RCC 7860 (cell line): Measurements from ENCODE around the gene UBXN10.

Experiments
- DNase-seq: peaks from one replicate; pipeline ENCODE4 v3.0.0-alpha.2; 2015; ENCODE audit warnings: low spot score
- FAIRE-seq: peaks from 2 replicates; lab custom pipeline; 2012; peaks lifted over from hg19 to GRCh38; lab: Jason Lieb, UNC

UBXN10 gene

GRCh38 chr1:20150969-20151368 lies 34.9 kb upstream of the UBXN10 start:
- DNase-seq (no peak), FAIRE-seq (no peak)

GRCh38 chr1:20151906-20152598 lies 33.8 kb upstream of the UBXN10 start:
- DNase-seq, result peak; percentile 46
- no peak for FAIRE-seq

DNA sequence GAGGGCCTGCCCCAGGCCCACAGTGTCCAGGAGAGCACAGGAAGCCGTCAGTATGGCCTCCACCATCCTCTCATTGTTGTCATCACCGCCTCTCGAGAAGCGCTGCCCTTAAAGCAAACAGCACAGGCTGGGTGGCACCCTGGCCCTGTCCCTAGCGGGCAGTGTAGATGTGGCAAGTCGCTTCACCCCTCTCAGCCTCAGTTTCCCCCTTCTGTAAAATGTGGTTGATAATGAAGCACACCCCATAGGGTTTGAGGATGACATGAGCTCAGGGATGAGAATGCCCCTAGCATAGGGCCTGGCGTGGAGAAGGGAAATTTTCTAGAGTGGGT lies 33.3 kb upstream of the UBXN10 start:
- no peak for FAIRE-seq
- no peak for DNase-seq

- DNase-seq (no peak), FAIRE-seq (no peak)
Measured at GRCh38 chr1:20153000-20153418, 32.9 kb upstream of the UBXN10 start.

DNA sequence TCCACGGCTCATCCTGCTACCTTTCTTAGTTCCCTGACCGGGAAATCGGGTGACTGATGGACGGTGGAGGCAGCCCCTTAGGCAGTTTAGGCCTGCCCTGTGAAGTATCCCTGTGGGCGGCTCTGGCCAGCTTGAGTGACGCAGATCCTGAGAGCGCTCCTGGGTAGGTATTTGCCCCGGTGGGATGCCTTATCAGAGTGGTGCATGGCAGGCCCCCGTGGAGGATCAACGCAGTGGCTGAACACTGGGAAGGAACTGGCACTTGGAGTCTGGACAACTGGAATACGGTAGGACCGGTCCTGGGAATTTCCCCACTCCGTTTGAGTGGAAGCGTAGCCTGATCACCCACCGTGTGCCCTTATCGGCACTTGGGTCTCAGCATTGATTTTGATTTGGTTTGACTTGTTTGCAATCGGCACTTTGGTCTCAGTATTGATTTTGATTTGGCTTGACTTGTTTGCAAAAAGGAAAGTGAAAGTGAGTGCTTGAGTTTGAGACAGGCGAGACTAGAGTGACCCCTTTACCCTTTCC lies 31.5 kb upstream of the UBXN10 start:
- no peak for DNase-seq
- no peak for FAIRE-seq

- DNase-seq, result no peak
- FAIRE-seq, result no peak
Measured at GRCh38 chr1:20158358-20159070, 27.4 kb upstream of the UBXN10 start.

- DNase-seq, result no peak
Measured at GRCh38 chr1:20160034-20160433, 25.9 kb upstream of the UBXN10 start.

DNA sequence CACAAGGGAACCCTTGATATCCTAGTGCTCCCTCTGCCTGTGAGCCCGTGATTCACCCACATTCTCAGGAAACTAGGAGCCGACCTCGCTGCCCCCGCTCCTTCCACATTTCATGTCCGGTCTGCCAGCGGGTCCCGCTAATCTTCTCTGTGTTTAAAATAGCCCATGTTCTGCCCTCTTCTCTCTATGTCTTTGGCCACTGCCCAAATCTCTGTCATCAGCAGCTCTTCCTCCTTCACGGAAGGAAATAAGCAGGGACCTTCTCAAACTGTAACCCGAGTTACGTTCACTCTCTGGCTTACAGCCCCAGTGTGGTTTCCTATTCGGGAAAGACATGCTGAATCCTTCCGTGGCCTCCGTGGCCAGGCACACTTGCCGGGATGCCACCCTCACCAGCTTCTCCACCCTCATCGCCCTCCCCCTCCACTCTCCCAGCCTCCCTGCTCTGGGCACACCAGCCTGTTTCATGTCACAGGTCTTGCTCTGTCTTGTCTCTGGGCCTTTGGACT lies 21.1 kb upstream of the UBXN10 start:
- FAIRE-seq (no peak), DNase-seq (no peak)

More at GRCh38 chr1:20160034-20160433, 25.9 kb upstream of the UBXN10 start:
- FAIRE-seq, result no peak

GRCh38 chr1:20165522-20165951 lies 20.4 kb upstream of the UBXN10 start:
- FAIRE-seq (no peak), DNase-seq (no peak)

- FAIRE-seq, result no peak
- DNase-seq, result no peak
Measured at GRCh38 chr1:20166051-20166450, 19.8 kb upstream of the UBXN10 start.

DNA sequence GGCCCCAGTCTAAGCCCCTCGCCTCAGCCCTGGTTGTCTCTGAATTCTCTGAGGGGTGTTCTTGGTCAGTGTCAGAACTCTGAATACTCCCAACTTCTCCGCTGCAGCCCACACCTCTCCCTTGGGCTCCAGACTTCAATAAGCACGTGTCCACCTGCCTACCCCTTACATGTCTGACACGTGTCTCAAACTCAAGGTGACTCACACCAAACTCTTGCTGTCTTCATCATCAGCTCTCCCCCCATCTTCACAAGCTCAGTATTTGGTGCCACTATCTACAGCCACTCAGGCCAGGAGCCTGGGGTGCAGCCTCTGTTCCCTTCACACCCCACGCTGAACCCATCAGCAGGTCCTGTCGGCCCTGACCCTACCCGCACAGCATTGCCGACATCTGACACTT lies 18.8 kb upstream of the UBXN10 start:
- DNase-seq, result no peak
- FAIRE-seq, result no peak

- FAIRE-seq (no peak), DNase-seq (no peak)
Measured at GRCh38 chr1:20168564-20169491, 17.1 kb upstream of the UBXN10 start.

DNA sequence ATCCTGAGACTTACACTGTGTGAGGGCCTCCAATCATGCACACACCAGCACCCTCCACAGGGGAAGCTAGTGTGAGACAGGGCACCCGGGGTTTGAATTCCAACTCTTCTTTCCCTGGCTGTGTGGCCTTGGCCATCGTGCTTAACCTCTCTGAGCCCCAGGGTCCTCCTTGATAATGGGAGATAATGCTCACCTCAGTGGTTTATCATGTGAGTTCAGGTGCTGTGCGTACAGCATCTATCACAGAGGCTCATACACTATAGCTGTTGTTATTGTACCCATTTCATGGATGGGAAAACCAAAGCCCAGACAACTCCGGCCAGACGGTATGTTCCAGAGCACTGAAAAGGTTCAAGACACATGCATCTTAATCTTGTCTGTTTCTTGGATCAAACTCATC lies 16.0 kb upstream of the UBXN10 start:
- FAIRE-seq, result no peak
- no peak for DNase-seq

GRCh38 chr1:20172033-20172590 lies 13.8 kb upstream of the UBXN10 start:
- FAIRE-seq, result no peak
- no peak for DNase-seq

DNA sequence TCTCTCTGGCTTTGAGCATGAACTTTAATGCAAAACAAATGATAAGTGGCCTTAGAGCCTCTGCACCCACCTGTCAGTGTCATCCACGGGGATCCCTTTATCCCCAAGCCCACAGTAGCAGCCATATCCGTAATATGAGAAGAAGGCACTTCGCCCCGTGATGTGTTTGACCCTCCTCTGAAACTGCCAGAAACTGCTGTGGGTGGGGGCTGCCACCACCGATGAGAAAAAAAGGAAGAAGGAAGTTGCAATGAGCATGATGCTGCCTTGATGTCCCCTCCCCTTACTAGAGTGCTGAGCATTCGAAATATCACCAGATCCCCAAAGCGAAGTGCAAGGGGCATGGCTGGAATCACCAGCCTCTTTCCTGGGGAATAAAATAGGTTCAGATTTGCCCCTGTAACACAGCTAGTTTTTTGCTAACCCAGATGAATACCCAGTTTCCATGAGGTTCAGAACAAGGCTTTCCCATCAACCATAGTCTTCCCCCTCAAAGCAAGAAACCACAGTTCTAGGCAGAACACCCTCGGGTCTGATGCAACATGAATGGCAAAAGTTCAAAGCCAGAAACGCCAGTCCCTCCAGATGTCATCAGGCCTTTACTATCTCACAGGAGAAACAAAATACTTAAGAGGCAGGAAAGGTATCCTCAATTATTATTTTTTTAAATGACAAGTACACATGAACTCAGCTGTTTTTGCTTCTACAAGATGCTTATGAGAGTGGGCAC lies 10.8 kb upstream of the UBXN10 start:
- FAIRE-seq (no peak), DNase-seq (no peak)

GRCh38 chr1:20178634-20179370 lies 7.1 kb upstream of the UBXN10 start:
- FAIRE-seq (no peak), DNase-seq (no peak)

GRCh38 chr1:20179371-20180128 lies 6.3 kb upstream of the UBXN10 start:
- no peak for FAIRE-seq
- no peak for DNase-seq

DNA sequence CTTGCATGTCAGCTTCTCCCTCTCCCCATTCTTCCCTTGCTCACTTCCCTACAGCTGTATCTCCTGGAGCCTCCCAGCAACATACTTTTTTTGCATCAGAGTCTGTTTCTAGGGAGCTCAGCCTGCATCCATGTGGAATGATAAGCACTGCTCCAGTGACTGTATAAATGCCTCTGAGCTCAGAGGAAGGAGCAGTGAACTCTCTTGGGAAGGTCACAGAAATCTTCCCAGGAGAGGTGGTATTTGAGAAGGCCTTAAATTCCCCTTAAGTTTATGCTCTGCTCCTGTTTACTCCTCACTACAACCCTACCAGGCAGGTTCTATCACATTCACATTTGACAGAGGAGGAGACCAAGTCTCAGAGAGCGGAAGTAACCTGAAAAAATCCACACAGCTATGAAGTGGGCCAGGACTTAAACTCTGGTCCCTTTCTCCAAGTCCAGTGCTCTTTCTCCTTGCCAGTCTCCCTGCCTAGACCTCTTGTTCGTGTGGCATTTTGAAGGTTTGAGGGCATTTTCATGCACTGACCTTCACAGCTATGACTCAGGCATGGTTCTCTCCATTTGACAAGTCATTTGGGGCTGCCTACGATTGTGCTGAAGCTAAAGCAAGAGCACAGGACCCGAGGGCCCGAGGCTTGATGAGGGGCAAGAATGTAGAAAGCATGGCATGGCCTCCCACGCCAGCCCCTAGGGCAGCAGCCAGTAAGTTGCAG lies 5.6 kb upstream of the UBXN10 start:
- FAIRE-seq, result no peak
- no peak for DNase-seq
